BLaER1 treated with 17β-estradiol and CSF1 and Interleukin-3, amounts not matched to agents 10 nM and 100 nM (cell line): ENCODE measurements around the gene PRKG1.
A peak's percentile ranks its signal among the peaks of the same experiment; 100 is the strongest.

ENCODE experiments used
- H3K27ac ChIP-seq, 11 experiments: shearing (Covaris generic); formaldehyde crosslinking; 2 replicates each; pipeline ENCODE4 v1.8.1; 2022
- H3K27me3 ChIP-seq, 11 experiments: shearing (Covaris generic); formaldehyde crosslinking; 2 replicates each; pipeline ENCODE4 v1.8.1; 2022
- H3K36me3 ChIP-seq, 11 experiments: shearing (Covaris generic); formaldehyde crosslinking; 2 replicates each; pipeline ENCODE4 v1.8.1; 2022
- H3K4me1 ChIP-seq, 10 experiments: shearing (Covaris generic); formaldehyde crosslinking; 2 replicates each; pipeline ENCODE4 v1.8.1; 2022
- H3K4me2 ChIP-seq, 11 experiments: shearing (Covaris generic); formaldehyde crosslinking; 2 replicates each; pipeline ENCODE4 v1.8.1; 2022
- H3K4me3 ChIP-seq, 10 experiments: shearing (Covaris generic); formaldehyde crosslinking; 2 replicates each; pipeline ENCODE4 v1.8.1; 2022
- H3K9ac ChIP-seq, 11 experiments: shearing (Covaris generic); formaldehyde crosslinking; 2 replicates each; pipeline ENCODE4 v1.8.1; 2022
- H3K9me3 ChIP-seq, 11 experiments: shearing (Covaris generic); formaldehyde crosslinking; replicated peaks in 1 of 11; 2 replicates each; pipeline ENCODE4 v1.8.1; 2022
- H4K20me1 ChIP-seq, 11 experiments: shearing (Covaris generic); formaldehyde crosslinking; 2 replicates each; pipeline ENCODE4 v1.8.1; 2022
- Cebpa-rat ChIP-seq, 11 experiments: shearing (Covaris generic); IDR thresholded peaks; 2 replicates each; pipeline ENCODE4 v1.8.1; 2022

Gene PRKG1

GRCh38 chr10:51399840-51400239 lies 325.6 kb downstream of the PRKG1 start:
- Histone ChIP-seq H3K9me3 (no peaks in the 10 kb centered on the region), H3K4me3 (no peak overlapping the region), H4K20me1 (no peaks in the 10 kb centered on the region), H3K27ac (no peak overlapping the region), H3K9ac (no peak overlapping the region), H3K27me3 (no peaks in the 10 kb centered on the region), H3K36me3 (no peaks in the 10 kb centered on the region), H3K4me1 (0 out of 20 replicates have a peak, but pooled peaks cover 0 to 7% (median 0%) of the 10 kb centered on the region in 10 experiments), H3K4me2 (no peak overlapping the region)
- peak in 3 of 11 experiments; percentile 19 to 52 (median 40); a peak in 2 of 22 replicates for TF ChIP-seq Cebpa-rat (IDR thresholded peaks at IDR 0.05)

GRCh38 chr10:51400392-51401096 lies 326.3 kb downstream of the PRKG1 start:
- TF ChIP-seq Cebpa-rat (IDR thresholded peaks at IDR 0.05): no peak
- H3K36me3 ChIP-seq: no peaks in the 10 kb centered on the region
- 0 out of 20 replicates have a peak, but pooled peaks cover 0 to 7% (median 0%) of the 10 kb centered on the region in 10 experiments for H3K4me1 ChIP-seq
- no peak overlapping the region for H3K9ac ChIP-seq
- no peaks in the 10 kb centered on the region for H3K27me3 ChIP-seq
- H4K20me1 ChIP-seq: no peaks in the 10 kb centered on the region
- H3K4me3 ChIP-seq: no peak overlapping the region
- no peaks in the 10 kb centered on the region for H3K9me3 ChIP-seq
- no peak overlapping the region for H3K27ac ChIP-seq
- no peak overlapping the region for H3K4me2 ChIP-seq

DNA sequence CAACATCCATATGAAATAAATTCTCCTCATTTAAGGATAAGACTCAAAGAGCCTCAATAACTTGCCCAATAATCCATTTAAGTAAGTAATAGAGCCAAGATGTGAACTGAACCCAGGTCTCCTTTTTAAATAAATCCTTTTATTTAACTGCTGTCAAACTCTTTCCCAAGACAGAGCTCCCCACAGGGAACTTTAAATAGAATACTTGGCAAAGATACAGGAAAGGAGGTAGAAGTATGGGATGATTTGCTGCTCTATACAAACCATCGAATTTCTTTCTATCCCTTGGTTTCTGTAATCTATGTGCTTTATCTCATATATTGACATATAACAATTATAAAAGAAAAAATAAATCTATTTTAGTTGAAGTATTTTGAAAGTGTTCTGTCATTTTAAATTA lies 329.2 kb downstream of the PRKG1 start:
- H4K20me1 ChIP-seq: no peaks in the 10 kb centered on the region

GRCh38 chr10:51405580-51406351 lies 331.5 kb downstream of the PRKG1 start:
- no peaks in the 10 kb centered on the region for H3K27me3 ChIP-seq
- H4K20me1 ChIP-seq: no peaks in the 10 kb centered on the region
- no peak overlapping the region for H3K9ac ChIP-seq
- 0 out of 20 replicates have a peak, but pooled peaks cover 0 to 7% (median 0%) of the 10 kb centered on the region in 10 experiments for H3K4me1 ChIP-seq
- no peak for TF ChIP-seq Cebpa-rat (IDR thresholded peaks at IDR 0.05)
- no peak overlapping the region for H3K4me3 ChIP-seq
- no peak overlapping the region for H3K4me2 ChIP-seq
- H3K27ac ChIP-seq: no peak overlapping the region
- no peaks in the 10 kb centered on the region for H3K36me3 ChIP-seq
- peaks cover 0 to 5% (median 0%) of the 10 kb centered on the region in 11 experiments; a peak in 2 of 22 replicates for H3K9me3 ChIP-seq

More for the DNA sequence above, 329.2 kb downstream of the PRKG1 start:
- Histone ChIP-seq H3K27ac (no peak overlapping the region), H3K4me2 (no peak overlapping the region), H3K4me1 (0 out of 20 replicates have a peak, but pooled peaks cover 0 to 7% (median 0%) of the 10 kb centered on the region in 10 experiments), H3K27me3 (no peaks in the 10 kb centered on the region), H3K36me3 (no peaks in the 10 kb centered on the region), H3K9me3 (peaks cover 0 to 5% (median 0%) of the 10 kb centered on the region in 11 experiments; a peak in 2 of 22 replicates), H3K4me3 (no peak overlapping the region), H3K9ac (no peak overlapping the region)
- TF ChIP-seq Cebpa-rat (IDR thresholded peaks at IDR 0.05): no peak

GRCh38 chr10:51406581-51406980 lies 332.3 kb downstream of the PRKG1 start:
- Histone ChIP-seq H3K9ac (no peak overlapping the region), H4K20me1 (no peaks in the 10 kb centered on the region), H3K9me3 (peaks cover 0 to 5% (median 0%) of the 10 kb centered on the region in 11 experiments; a peak in 2 of 22 replicates), H3K27me3 (no peaks in the 10 kb centered on the region), H3K4me2 (no peak overlapping the region), H3K27ac (no peak overlapping the region), H3K4me3 (no peak overlapping the region), H3K36me3 (no peaks in the 10 kb centered on the region), H3K4me1 (0 out of 20 replicates have a peak, but pooled peaks cover 0 to 3% (median 0%) of the 10 kb centered on the region in 10 experiments)
- no peak for TF ChIP-seq Cebpa-rat (IDR thresholded peaks at IDR 0.05)

DNA sequence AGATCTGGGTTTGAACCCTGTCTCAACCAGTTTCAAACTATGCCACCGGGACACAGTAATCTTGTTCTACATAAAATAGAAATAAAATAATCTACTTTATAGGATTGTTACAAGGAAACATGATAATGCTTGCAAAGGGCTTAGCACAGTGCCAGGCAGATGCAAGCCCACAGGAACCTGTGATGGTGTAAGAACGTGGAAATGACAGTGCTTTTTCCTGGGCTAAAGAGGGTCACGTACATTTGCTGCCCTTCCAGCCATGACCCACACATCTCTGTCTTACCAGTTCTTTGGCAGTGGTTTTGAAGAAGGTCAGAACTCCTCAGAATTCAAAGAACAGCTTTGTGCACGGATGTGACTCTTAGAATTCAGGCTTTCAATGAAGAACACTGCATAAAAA lies 342.2 kb downstream of the PRKG1 start:
- no peak overlapping the region for H3K4me2 ChIP-seq
- H3K4me3 ChIP-seq: no peak overlapping the region
- no peak overlapping the region for H3K27ac ChIP-seq
- no peaks in the 10 kb centered on the region; a peak in 1 of 20 replicates for H3K4me1 ChIP-seq
- no peak overlapping the region for H3K9ac ChIP-seq
- H3K27me3 ChIP-seq: no peaks in the 10 kb centered on the region
- no peak for TF ChIP-seq Cebpa-rat (IDR thresholded peaks at IDR 0.05)
- H3K36me3 ChIP-seq: no peaks in the 10 kb centered on the region
- no peaks in the 10 kb centered on the region for H3K9me3 ChIP-seq
- no peaks in the 10 kb centered on the region for H4K20me1 ChIP-seq

GRCh38 chr10:51419196-51420093 lies 345.2 kb downstream of the PRKG1 start:
- no peak overlapping the region for H3K9ac ChIP-seq
- H4K20me1 ChIP-seq: no peaks in the 10 kb centered on the region
- no peak for TF ChIP-seq Cebpa-rat (IDR thresholded peaks at IDR 0.05)
- H3K4me2 ChIP-seq: no peak overlapping the region
- H3K4me3 ChIP-seq: no peak overlapping the region
- no peak overlapping the region for H3K27ac ChIP-seq
- peaks cover 0 to 4% (median 0%) of the 10 kb centered on the region in 10 experiments; a peak in 1 of 20 replicates for H3K4me1 ChIP-seq
- H3K9me3 ChIP-seq: no peaks in the 10 kb centered on the region
- no peaks in the 10 kb centered on the region for H3K36me3 ChIP-seq
- H3K27me3 ChIP-seq: no peaks in the 10 kb centered on the region

- 0 out of 20 replicates have a peak, but pooled peaks cover 0 to 4% (median 0%) of the 10 kb centered on the region in 10 experiments for H3K4me1 ChIP-seq
- no peak overlapping the region for H3K27ac ChIP-seq
- H3K27me3 ChIP-seq: no peaks in the 10 kb centered on the region
- H3K36me3 ChIP-seq: no peaks in the 10 kb centered on the region
- no peak overlapping the region for H3K4me2 ChIP-seq
- no peak for TF ChIP-seq Cebpa-rat (IDR thresholded peaks at IDR 0.05)
- no peaks in the 10 kb centered on the region for H3K9me3 ChIP-seq
- no peak overlapping the region for H3K4me3 ChIP-seq
- H3K9ac ChIP-seq: no peak overlapping the region
- H4K20me1 ChIP-seq: no peaks in the 10 kb centered on the region
These were observed 347.6 kb downstream of the PRKG1 start for GRCh38 chr10:51421853-51422252.
